ENCODE data around the gene NECTIN1.

Gene NECTIN1

DNA sequence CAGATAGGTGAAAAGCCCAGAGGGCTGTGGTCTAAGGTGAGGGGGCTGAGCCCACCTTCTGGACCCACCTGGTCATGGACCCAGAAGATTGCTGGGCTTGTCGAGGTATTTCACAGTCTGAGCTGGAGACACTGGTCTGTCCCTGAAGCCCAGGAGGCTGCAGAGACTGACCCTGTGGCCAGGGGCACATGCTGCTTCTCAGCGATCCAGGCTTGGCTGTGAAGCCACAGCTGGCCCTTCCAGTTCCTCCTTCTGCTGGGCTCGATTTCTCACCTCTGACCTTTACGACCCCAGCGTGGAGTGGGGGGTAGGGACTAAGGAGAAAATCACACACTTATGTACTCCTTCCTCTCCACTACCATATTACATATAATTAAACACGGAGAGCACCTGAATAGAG is 88.5 kb downstream of the NECTIN1 start:
- DNase-seq (ENCODE audit: low read depth), result no peak
- H3K4me3 ChIP-seq (ENCODE audit: control insufficient read depth, low read depth, low read length), result no peak overlapping the region
- TF ChIP-seq, protein P1, sequence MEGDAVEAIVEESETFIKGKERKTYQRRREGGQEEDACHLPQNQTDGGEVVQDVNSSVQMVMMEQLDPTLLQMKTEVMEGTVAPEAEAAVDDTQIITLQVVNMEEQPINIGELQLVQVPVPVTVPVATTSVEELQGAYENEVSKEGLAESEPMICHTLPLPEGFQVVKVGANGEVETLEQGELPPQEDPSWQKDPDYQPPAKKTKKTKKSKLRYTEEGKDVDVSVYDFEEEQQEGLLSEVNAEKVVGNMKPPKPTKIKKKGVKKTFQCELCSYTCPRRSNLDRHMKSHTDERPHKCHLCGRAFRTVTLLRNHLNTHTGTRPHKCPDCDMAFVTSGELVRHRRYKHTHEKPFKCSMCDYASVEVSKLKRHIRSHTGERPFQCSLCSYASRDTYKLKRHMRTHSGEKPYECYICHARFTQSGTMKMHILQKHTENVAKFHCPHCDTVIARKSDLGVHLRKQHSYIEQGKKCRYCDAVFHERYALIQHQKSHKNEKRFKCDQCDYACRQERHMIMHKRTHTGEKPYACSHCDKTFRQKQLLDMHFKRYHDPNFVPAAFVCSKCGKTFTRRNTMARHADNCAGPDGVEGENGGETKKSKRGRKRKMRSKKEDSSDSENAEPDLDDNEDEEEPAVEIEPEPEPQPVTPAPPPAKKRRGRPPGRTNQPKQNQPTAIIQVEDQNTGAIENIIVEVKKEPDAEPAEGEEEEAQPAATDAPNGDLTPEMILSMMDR (IDR thresholded peaks at IDR 0.05; ENCODE audit: control insufficient read depth, insufficient read depth, low read depth, low read length, missing control alignments), result no peak

DNA sequence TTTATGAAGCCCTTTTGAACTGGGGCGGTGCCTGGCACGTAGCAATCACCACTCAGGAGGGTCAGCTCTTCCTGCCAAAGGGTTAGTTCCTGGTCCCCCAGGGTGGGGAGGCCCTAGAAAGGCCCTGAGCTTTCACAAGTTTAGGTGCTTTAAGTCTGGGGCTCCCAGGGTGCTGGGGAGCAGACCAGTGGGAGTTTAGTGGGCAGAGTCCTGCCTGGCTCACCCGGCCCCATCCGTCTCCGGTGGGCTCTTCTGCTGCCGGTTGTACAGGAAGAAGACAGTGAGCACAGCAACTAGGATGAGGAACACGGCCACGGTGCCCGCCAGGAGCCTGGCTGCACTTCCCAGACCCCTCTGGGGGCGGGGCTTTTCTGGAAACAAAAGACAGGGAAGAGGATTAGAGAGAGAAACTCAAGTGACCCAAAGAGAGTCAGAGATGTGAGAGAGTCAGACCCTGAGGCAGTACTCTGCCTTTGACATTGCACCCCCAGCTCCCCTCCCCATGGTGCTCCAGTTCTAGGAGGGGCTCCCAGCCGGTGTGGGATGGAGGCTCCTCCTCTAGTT is 89.3 kb downstream of the NECTIN1 start:
- TF ChIP-seq, protein P1 (IDR thresholded peaks at IDR 0.05; ENCODE audit: control insufficient read depth, insufficient read depth, low read depth, low read length, missing control alignments), result no peak
- DNase-seq (ENCODE audit: low read depth), result no peak
- no peak overlapping the region for H3K4me3 ChIP-seq (ENCODE audit: control insufficient read depth, low read depth, low read length)

DNA sequence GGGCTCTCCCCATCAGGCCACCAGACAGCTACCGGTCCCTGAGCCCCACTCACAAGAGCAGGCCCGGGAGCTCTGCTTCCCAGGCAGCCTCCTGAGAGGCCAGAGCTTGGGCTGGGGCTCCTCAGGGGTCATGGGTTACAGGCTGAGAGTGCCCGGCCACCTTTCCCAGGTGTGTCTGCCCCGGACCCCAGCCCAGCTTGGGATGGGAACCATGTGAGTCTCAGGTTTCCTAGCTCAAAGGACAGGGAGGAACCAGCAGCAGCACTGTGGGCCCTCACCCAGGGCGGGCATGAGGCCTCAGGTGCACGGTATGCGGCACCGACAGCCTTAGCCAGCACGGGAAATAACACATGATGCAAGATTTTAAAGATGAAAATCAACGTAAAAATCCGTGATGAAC is 90.1 kb downstream of the NECTIN1 start:
- no peak for DNase-seq (ENCODE audit: low read depth)
- H3K4me3 ChIP-seq (ENCODE audit: control insufficient read depth, low read depth, low read length), result no peak overlapping the region
- TF ChIP-seq, protein P1 (IDR thresholded peaks at IDR 0.05; ENCODE audit: control insufficient read depth, insufficient read depth, low read depth, low read length, missing control alignments), result no peak

DNA sequence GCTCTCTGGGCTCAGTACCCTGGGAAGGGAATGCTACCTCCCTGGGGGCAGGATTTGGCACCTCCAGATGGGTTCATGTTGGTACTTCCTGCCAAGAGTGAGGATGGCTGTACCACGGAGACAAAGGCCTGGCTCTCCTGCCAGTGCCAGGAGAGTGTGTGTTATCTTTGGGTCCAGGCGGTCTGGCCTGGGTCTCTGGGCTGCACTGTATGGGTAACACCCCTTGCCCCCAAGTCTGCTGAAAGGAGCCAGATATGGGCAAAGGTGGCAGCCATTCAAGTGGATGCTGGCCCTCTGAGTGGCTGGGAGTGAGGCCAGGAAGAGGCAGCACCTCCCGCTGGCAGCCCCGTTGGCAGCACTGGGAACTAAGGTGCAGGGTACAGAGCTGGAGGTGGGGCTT is 91.5 kb downstream of the NECTIN1 start:
- no peak overlapping the region for H3K4me3 ChIP-seq (ENCODE audit: control insufficient read depth, low read depth, low read length)
- no peak for DNase-seq (ENCODE audit: low read depth)
- TF ChIP-seq, protein P1 (IDR thresholded peaks at IDR 0.05; ENCODE audit: control insufficient read depth, insufficient read depth, low read depth, low read length, missing control alignments), result no peak

DNA sequence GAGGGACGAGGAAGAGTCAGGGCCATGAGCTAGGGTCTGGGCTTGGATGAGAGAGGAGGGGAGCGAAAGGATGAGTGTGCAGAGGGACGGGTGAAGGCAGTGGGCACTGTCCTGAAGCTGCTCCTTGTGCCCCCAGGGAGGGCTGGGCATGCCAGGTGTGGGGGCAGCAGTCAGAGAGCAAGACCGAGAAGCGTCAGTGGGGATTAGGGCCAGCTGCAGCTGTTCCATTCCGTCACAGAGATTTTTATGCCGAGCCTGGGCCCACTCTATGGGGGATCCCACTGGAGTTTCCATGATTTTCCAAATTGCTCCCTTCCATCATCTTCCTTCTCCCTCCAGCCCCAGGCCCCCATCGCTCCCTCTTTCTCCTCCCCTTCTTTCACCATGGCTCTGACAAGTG is 93.2 kb downstream of the NECTIN1 start:
- TF ChIP-seq, protein P1 (IDR thresholded peaks at IDR 0.05; ENCODE audit: control insufficient read depth, insufficient read depth, low read depth, low read length, missing control alignments), result no peak
- DNase-seq (ENCODE audit: low read depth), result no peak
- H3K4me3 ChIP-seq (ENCODE audit: control insufficient read depth, low read depth, low read length), result no peak overlapping the region

DNA sequence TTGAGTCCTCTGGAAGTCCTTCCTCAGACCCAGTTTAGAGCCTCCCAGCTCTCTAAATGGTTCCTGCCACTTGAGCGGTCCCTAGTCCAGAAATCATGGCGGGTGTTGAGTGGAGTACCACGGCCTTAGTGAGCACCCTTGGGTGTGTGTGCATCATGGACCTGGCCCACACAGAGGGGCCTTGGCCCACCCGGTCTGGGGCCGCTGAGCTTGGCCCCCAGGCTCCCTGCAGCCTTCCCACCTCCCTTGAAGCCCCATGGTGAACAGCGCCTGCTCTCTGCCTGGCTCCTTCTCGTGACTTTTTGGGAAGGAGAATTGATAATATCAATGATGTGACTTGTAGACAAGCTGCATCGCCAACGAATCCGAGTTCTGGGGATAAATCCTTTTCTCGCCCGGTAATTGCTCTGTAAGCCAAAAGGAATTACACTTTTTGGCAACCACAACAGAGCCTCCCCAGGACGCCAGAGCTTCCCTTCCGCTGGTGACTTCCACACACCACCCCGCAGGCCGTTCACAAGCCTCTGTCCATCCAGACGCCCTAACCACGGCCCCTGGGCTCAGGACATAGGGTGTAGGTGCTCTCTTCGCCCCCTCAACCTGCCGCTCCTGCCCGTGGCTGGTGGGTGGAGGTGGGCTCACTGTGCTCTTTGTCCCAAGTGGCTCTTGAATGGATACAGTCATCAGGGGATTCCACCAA is 93.8 kb downstream of the NECTIN1 start:
- DNase-seq (ENCODE audit: low read depth), result no peak
- TF ChIP-seq, protein P1 (IDR thresholded peaks at IDR 0.05; ENCODE audit: control insufficient read depth, insufficient read depth, low read depth, low read length, missing control alignments), result no peak
- H3K4me3 ChIP-seq (ENCODE audit: control insufficient read depth, low read depth, low read length), result no peak overlapping the region

All from AG09309 (cell line).